Progenitor cell of endocrine pancreas (in vitro differentiated cells): ENCODE data around the gene PLAAT4. TPM values are rescaled to one million over a fixed set of nuclear protein-coding genes. Genes with fewer than 3 reads are reported as not detected.
"Not testable (repeated sequence)": the region's sequence is repeated elsewhere in the genome, so short reads cannot be mapped to it uniquely, and the experiment has no call there.

Experiments
- DNase-seq: peaks from one replicate; pipeline ENCODE4 v3.0.0; 2021; ENCODE audit warnings: low spot score; ENCODE audit not compliant: unreplicated experiment
- H3K27ac Mint-ChIP-seq: 2 replicates; pipeline ENCODE4 v1.8.0; 2021; ENCODE audit warnings: mild to moderate bottlenecking, moderate library complexity, mixed read lengths
- H3K27me3 Mint-ChIP-seq: 2 replicates; pipeline ENCODE4 v1.8.0; 2021; ENCODE audit warnings: mixed read lengths
- H3K36me3 Mint-ChIP-seq: 2 replicates; pipeline ENCODE4 v1.8.0; 2022; ENCODE audit warnings: mixed read lengths; ENCODE audit not compliant: insufficient read depth
- H3K4me1 Mint-ChIP-seq: 2 replicates; pipeline ENCODE4 v1.8.0; 2021; ENCODE audit warnings: low read depth, mixed read lengths
- H3K4me3 Mint-ChIP-seq: 2 replicates; pipeline ENCODE4 v1.8.0; 2021; ENCODE audit warnings: low read depth, mild to moderate bottlenecking, moderate library complexity, mixed read lengths
- H3K9me3 Mint-ChIP-seq: 2 replicates; pipeline ENCODE4 v1.8.0; 2021; ENCODE audit warnings: low read depth, mixed read lengths
- total RNA-seq: library from RNA; stranded (reverse); gene quantifications from 2 replicates; pipeline ENCODE4 v1.2.1, GENCODE V29; 2021
- TF ChIP-seq, protein P1 (sequence below): fragments of 200-600 bp; sonication (generic); IDR thresholded peaks from one replicate; pipeline ENCODE4 v1.5.0; 2021; ENCODE audit warnings: antibody characterized with exemption, mild to moderate bottlenecking; ENCODE audit not compliant: unreplicated experiment

The PLAAT4 gene
- total RNA-seq, 1 donor from 2014 or later: not detected

- DNase-seq: no peak
- Mint-ChIP-seq H3K9me3 (peaks cover 19% of the 10 kb centered on the region), H3K36me3 (peaks cover 18% of the 10 kb centered on the region), H3K27me3 (no peaks in the 10 kb centered on the region), H3K27ac (no peak overlapping the region), H3K4me1 (peaks cover 4% of the 10 kb centered on the region), H3K4me3 (no peak overlapping the region)
- TF ChIP-seq, protein P1, sequence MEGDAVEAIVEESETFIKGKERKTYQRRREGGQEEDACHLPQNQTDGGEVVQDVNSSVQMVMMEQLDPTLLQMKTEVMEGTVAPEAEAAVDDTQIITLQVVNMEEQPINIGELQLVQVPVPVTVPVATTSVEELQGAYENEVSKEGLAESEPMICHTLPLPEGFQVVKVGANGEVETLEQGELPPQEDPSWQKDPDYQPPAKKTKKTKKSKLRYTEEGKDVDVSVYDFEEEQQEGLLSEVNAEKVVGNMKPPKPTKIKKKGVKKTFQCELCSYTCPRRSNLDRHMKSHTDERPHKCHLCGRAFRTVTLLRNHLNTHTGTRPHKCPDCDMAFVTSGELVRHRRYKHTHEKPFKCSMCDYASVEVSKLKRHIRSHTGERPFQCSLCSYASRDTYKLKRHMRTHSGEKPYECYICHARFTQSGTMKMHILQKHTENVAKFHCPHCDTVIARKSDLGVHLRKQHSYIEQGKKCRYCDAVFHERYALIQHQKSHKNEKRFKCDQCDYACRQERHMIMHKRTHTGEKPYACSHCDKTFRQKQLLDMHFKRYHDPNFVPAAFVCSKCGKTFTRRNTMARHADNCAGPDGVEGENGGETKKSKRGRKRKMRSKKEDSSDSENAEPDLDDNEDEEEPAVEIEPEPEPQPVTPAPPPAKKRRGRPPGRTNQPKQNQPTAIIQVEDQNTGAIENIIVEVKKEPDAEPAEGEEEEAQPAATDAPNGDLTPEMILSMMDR: no peak
Observed at GRCh38 chr11:63518548-63518947, 18.1 kb upstream of the PLAAT4 start.

- H3K27me3 Mint-ChIP-seq: no peaks in the 10 kb centered on the region
- H3K36me3 Mint-ChIP-seq: peaks cover 19% of the 10 kb centered on the region
- peaks cover 25% of the 10 kb centered on the region for H3K9me3 Mint-ChIP-seq
Observed at GRCh38 chr11:63520606-63521170, 15.9 kb upstream of the PLAAT4 start.

DNA sequence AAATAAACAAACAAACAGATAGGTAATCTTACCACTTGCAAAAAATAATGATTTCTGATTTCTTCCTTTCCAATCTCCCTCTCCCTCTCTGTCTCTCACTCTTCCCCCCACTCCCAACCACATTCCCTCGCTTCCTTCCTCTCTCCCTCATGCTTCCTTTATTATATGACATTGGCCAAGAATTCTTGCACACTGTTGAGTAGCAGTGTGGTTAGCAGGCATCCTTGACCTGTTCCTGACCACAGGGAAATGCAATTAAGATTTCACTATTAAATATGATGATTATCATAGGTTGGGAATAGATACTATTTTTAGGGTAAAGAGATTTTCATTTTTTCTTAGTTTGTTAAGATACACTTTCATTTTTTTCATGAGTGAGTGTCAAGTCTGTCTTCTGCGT, 14.7 kb upstream of the PLAAT4 start:
- TF ChIP-seq, protein P1: no peak
- H3K36me3 Mint-ChIP-seq: peaks cover 20% of the 10 kb centered on the region
- no peak overlapping the region for H3K4me3 Mint-ChIP-seq
- peaks cover 4% of the 10 kb centered on the region for H3K4me1 Mint-ChIP-seq
- no peak overlapping the region for H3K27ac Mint-ChIP-seq
- H3K27me3 Mint-ChIP-seq: no peaks in the 10 kb centered on the region
- H3K9me3 Mint-ChIP-seq: peaks cover 25% of the 10 kb centered on the region
- no peak for DNase-seq

More at GRCh38 chr11:63520606-63521170, 15.9 kb upstream of the PLAAT4 start:
- Mint-ChIP-seq H3K4me1 (peaks cover 4% of the 10 kb centered on the region), H3K4me3 (no peak overlapping the region), H3K27ac (no peak overlapping the region)
- DNase-seq: no peak
- TF ChIP-seq, protein P1: no peak

GRCh38 chr11:63523151-63523550, 13.5 kb upstream of the PLAAT4 start:
- TF ChIP-seq, protein P1: no peak
- no peak overlapping the region for H3K27ac Mint-ChIP-seq
- H3K36me3 Mint-ChIP-seq: peaks cover 20% of the 10 kb centered on the region
- no peaks in the 10 kb centered on the region for H3K27me3 Mint-ChIP-seq
- H3K4me1 Mint-ChIP-seq: peaks cover 12% of the 10 kb centered on the region
- DNase-seq: no peak
- H3K9me3 Mint-ChIP-seq: peaks cover 25% of the 10 kb centered on the region
- no peak overlapping the region for H3K4me3 Mint-ChIP-seq

DNA sequence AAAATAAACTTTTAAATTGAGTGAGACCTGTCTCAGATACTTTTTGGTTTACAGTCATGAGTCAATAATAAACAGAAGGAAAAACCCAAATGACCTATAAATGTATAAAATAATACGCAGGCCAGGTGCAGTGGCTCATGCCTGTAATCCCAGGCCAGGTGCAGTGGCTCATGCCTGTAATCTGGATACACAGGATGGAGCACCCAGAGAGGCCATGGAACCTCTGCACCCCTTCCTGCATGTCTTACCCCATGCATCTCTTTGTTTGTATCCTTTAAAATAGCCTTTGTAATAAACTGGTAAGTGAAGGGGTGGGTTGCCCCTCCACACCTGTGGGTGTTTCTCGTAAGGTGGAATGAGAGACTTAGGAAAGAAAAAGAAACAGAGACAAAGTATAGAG, 8.9 kb upstream of the PLAAT4 start:
- Mint-ChIP-seq H3K4me1 (peaks cover 40% of the 10 kb centered on the region), H3K4me3 (peak overlapping the region; percentile 55), H3K9me3 (peaks cover 10% of the 10 kb centered on the region), H3K36me3 (peaks cover 5% of the 10 kb centered on the region), H3K27ac (peak overlapping the region; percentile 97), H3K27me3 (no peaks in the 10 kb centered on the region)
- TF ChIP-seq, protein P1: no peak
- DNase-seq: no peak

- Mint-ChIP-seq H3K4me1 (peaks cover 45% of the 10 kb centered on the region), H3K27ac (peak overlapping the region; percentile 97), H3K4me3 (peak overlapping the region; percentile 55), H3K9me3 (peaks cover 10% of the 10 kb centered on the region)
- not testable (repeated sequence) for DNase-seq, H3K36me3 Mint-ChIP-seq, H3K27me3 Mint-ChIP-seq
Observed at GRCh38 chr11:63528156-63528555, 8.5 kb upstream of the PLAAT4 start.

DNA sequence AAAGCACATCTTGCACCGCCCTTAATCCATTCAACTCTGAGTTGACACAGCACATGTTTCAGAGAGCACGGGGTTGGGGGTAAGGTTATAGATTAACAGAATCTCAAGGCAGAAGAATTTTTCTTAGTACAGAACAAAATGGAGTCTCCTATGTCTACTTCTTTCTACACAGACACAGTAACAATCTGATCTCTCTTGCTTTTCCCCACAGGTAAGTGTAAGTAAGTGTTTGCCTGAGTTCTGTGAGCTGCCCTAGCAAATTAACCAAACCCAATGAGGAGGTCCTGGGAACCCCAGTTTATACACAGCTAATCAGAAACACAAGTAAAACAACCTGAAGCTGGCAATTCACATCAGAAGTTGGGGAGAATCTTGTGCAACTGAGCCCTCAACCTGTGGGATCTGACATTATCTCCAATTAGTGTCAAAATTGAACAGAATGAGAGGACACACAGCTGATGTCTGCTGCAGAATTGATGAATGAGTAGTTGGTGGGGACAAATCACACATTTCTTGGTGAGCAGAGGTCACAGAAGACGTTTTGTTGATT, 7.8 kb upstream of the PLAAT4 start:
- DNase-seq, H3K27me3 Mint-ChIP-seq: not testable (repeated sequence)
- peaks cover 51% of the 10 kb centered on the region for H3K4me1 Mint-ChIP-seq

DNA sequence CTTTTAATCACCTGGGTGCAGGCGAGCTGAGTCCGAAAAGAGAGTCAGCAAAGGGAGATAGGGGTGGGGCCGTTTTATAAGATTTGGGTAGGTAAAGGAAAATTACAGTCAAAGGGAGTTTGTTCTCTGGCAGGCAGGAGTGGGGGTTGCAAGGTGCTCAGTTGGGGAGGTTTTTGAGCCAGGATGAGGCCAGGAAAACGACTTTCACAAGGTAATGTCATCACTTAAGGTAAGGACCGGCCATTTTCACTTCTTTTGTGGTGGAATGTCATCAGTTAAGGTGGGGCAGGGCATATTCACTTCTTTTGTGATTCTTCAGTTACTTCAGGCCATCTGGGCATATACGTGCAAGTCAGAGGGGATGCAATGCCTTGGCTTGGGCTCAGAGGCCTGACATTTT, 7.2 kb upstream of the PLAAT4 start:
- not testable (repeated sequence) for H3K27me3 Mint-ChIP-seq
- Mint-ChIP-seq H3K27ac (peak overlapping the region; percentile 96), H3K4me3 (peak overlapping the region; percentile 49)

More for the DNA sequence above, 7.8 kb upstream of the PLAAT4 start:
- Mint-ChIP-seq H3K4me3 (peak overlapping the region; percentile 49), H3K27ac (peak overlapping the region; percentile 96)
- H3K36me3 Mint-ChIP-seq, H3K9me3 Mint-ChIP-seq: not testable (repeated sequence)

More for the DNA sequence above, 7.2 kb upstream of the PLAAT4 start:
- peaks cover 53% of the 10 kb centered on the region for H3K4me1 Mint-ChIP-seq
- H3K9me3 Mint-ChIP-seq, DNase-seq, H3K36me3 Mint-ChIP-seq: not testable (repeated sequence)
